ENCODE measurements around the gene TMEM38A. TPM values are rescaled to one million over a fixed set of nuclear protein-coding genes. Genes with fewer than 3 reads are reported as not detected.

The TMEM38A gene
- total RNA-seq, 1 experiment from 2014 or later, result 20.1 TPM

DNA sequence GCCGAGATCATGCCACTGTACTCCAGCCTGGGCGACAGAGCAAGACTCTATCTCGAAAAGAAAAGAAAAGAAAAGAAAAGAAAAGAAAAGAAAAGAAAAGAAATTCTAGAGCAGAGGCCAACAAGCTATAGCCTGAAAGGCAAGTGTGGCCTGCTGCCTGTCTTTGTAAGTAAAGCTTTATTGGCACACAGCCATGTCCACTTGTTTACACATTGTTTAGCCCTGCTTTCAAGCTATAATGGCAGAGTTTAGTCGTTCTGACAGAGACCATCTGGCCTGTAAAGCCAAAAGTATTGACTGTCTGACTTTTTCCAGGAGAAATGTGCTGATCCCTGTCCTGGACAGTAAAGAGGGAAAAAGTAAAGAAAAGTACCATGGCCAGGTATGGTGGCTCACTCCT, 77.0 kb downstream of the TMEM38A start:
- intact Hi-C loops (cut with micrococcal nuclease; ENCODE audit: unreplicated experiment), result no loop called here
- Mint-ChIP-seq H3K27ac (ENCODE audit: unreplicated experiment) (no peak overlapping the region), H3K36me3 (ENCODE audit: insufficient read depth, unreplicated experiment) (no peaks in the 10 kb centered on the region), H3K4me3 (ENCODE audit: low read depth, unreplicated experiment) (no peak overlapping the region), H3K4me1 (ENCODE audit: low read depth, unreplicated experiment) (no peaks in the 10 kb centered on the region), H3K27me3 (ENCODE audit: unreplicated experiment) (no peaks in the 10 kb centered on the region), H3K9me3 (ENCODE audit: low read depth, unreplicated experiment) (no peaks in the 10 kb centered on the region)
- TF ChIP-seq, protein P1, sequence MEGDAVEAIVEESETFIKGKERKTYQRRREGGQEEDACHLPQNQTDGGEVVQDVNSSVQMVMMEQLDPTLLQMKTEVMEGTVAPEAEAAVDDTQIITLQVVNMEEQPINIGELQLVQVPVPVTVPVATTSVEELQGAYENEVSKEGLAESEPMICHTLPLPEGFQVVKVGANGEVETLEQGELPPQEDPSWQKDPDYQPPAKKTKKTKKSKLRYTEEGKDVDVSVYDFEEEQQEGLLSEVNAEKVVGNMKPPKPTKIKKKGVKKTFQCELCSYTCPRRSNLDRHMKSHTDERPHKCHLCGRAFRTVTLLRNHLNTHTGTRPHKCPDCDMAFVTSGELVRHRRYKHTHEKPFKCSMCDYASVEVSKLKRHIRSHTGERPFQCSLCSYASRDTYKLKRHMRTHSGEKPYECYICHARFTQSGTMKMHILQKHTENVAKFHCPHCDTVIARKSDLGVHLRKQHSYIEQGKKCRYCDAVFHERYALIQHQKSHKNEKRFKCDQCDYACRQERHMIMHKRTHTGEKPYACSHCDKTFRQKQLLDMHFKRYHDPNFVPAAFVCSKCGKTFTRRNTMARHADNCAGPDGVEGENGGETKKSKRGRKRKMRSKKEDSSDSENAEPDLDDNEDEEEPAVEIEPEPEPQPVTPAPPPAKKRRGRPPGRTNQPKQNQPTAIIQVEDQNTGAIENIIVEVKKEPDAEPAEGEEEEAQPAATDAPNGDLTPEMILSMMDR (IDR thresholded peaks at IDR 0.05; ENCODE audit: unreplicated experiment), result no peak
- no TSS peak for BruUV-seq (replicated peaks)
- DNase-seq, result no peak
- CTCF ChIA-PET, result no interaction called here

DNA sequence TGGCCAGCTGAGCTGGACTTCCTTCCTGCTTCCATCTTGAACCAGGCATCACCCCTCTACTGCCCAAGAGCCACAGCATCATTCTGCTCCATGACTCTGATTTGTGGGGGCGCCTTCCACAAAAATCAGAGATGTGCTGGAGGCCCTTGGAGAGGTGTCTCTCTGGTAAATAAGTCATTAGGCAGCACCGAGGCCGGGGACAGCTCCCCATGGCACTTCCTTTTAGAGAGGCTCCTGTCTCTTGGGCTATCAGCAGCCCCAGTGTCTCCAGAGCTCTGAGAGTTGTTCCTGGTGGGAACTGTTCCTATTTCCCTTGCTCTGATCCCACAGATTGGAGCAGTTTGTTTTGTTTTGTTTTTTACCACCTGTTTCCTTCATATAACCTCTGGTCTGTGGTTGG, 78.6 kb downstream of the TMEM38A start:
- no peak overlapping the region for H3K27ac Mint-ChIP-seq (ENCODE audit: unreplicated experiment)
- no peaks in the 10 kb centered on the region for H3K27me3 Mint-ChIP-seq (ENCODE audit: unreplicated experiment)
- CTCF ChIA-PET, result no interaction called here
- no peak for DNase-seq
- no peak overlapping the region for H3K4me3 Mint-ChIP-seq (ENCODE audit: low read depth, unreplicated experiment)
- H3K36me3 Mint-ChIP-seq (ENCODE audit: insufficient read depth, unreplicated experiment), result no peaks in the 10 kb centered on the region
- H3K9me3 Mint-ChIP-seq (ENCODE audit: low read depth, unreplicated experiment), result no peaks in the 10 kb centered on the region
- TF ChIP-seq, protein P1 (IDR thresholded peaks at IDR 0.05; ENCODE audit: unreplicated experiment), result no peak
- no TSS peak for BruUV-seq (replicated peaks)
- H3K4me1 Mint-ChIP-seq (ENCODE audit: low read depth, unreplicated experiment), result no peaks in the 10 kb centered on the region
- intact Hi-C loops (cut with micrococcal nuclease; ENCODE audit: unreplicated experiment), result no loop called here

Other genes with a start within 250 kb of the TMEM38A start
- gene EPS15L1, start 189.2 kb upstream of the TMEM38A start, total RNA-seq (2022), result 24.2 and 25.6 TPM in 2 replicates
- not detected in 2 replicates for gene CALR3, start 165.0 kb upstream of the TMEM38A start, total RNA-seq (2022)
- gene C19orf44, start 164.7 kb upstream of the TMEM38A start, total RNA-seq (2022), result 4.5 and 4.8 TPM in 2 replicates
- 49.3 and 49.8 TPM in 2 replicates for gene CHERP, start 118.7 kb upstream of the TMEM38A start, total RNA-seq (2022)
- gene SLC35E1, start 88.7 kb upstream of the TMEM38A start, total RNA-seq (2022), result 41.6 and 46.4 TPM in 2 replicates
- 9.0 and 9.6 TPM in 2 replicates for gene MED26, start 32.9 kb upstream of the TMEM38A start, total RNA-seq (2022)
- 40.9 and 42.3 TPM in 2 replicates for gene SMIM7, start 995 bp upstream of the TMEM38A start, total RNA-seq (2022)
- 0.93 and 1.4 TPM in 2 replicates for gene NWD1, start 58.7 kb downstream of the TMEM38A start, total RNA-seq (2022)
- gene SIN3B, start 168.3 kb downstream of the TMEM38A start, total RNA-seq (2022), result 43.1 and 49.7 TPM in 2 replicates
- gene F2RL3, start 227.9 kb downstream of the TMEM38A start, total RNA-seq (2022), result not detected in 2 replicates